HG03342 (cell line): ENCODE measurements around the gene C1QTNF6.

ENCODE experiments used
- ATAC-seq: cut with Tn5 transposase; IDR thresholded peaks from one replicate; pipeline ENCODE4 v1.9.1; 2021; ENCODE audit warnings: mild to moderate bottlenecking, moderate library complexity; ENCODE audit not compliant: unreplicated experiment

The C1QTNF6 gene

DNA sequence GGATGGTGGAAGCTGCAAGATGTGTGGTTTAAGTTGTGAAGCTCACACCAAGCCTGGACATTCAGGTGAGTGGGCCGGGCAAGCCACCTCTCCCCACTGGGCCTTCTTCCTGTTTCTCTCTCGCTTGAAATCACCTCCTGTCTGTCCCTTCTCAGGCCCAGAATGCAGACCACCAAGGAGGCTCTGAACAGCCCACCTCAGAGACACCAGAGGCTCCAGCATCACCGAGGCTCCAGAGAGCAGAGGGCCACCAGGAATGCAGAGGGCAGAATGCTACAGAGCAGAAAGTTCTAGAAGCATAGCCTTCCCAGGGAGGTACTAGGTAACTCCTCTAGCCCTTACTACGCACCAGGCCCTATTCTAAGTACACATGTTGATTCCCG is 23.6 kb downstream of the C1QTNF6 start:
- no peak for ATAC-seq

DNA sequence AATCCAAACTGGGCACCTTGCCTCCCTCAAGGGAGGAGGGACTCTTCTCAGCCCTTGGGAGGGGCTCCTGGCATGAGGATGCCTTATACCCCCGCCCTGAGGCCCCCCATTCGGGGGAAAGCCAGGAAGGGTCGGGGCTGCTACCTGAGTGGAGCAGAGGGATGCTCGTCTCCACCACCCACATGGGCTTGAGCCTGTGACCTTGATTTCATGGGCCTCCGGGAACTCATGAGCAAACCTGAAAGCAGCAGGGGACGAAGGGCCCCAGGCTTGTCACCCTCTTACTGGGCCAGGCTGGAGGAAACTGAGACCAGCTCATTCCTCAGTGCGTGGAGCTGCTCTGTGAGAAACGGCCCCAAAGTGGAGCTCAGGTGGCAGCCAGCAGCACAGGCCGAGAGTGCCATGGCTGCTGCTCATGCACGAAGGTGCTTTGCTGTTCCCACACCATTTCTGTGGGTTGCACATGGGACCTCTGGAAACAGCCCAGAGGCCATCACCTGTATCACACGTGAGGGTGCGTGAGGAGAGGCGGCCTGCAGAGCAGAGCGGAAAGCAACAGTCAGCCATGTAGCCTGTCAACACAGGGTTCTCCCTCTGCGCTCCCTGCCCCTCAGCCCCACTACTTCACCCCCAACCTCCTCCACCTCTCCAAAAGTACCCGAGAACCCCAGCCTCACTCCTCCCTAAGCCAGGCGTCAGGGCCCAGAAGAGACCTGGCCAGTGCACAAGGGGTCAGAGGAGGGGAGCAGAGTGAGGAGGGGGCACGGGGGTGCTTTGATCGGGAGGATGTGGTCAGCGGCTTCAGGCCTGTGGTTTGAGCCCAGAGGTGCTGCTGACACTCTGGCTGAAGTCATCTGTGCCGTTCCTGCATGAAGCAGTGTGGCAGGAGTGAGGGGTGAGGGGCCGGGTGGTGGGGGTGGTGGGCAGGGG is 24.2 kb downstream of the C1QTNF6 start:
- ATAC-seq: peak; percentile 31

DNA sequence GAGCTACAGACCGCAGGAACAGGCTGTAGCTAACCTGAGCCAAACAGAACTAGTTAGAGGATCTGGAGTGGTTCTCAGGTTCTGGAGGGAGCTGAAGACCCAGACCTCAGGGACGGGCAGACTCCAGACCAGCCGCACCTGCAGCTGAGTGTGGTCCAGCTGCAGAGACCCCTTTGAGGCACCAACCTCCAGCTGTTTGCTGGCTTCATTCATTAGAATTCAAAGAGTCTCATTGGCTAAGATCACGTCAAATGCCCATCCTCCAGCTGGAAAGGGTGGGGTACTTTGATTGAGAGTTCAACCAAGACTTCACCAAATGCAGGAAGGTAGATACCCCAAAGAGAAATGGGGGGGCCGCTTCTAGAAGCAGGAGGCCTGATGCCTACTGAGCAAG is 25.0 kb downstream of the C1QTNF6 start:
- peak; percentile 0 for ATAC-seq

DNA sequence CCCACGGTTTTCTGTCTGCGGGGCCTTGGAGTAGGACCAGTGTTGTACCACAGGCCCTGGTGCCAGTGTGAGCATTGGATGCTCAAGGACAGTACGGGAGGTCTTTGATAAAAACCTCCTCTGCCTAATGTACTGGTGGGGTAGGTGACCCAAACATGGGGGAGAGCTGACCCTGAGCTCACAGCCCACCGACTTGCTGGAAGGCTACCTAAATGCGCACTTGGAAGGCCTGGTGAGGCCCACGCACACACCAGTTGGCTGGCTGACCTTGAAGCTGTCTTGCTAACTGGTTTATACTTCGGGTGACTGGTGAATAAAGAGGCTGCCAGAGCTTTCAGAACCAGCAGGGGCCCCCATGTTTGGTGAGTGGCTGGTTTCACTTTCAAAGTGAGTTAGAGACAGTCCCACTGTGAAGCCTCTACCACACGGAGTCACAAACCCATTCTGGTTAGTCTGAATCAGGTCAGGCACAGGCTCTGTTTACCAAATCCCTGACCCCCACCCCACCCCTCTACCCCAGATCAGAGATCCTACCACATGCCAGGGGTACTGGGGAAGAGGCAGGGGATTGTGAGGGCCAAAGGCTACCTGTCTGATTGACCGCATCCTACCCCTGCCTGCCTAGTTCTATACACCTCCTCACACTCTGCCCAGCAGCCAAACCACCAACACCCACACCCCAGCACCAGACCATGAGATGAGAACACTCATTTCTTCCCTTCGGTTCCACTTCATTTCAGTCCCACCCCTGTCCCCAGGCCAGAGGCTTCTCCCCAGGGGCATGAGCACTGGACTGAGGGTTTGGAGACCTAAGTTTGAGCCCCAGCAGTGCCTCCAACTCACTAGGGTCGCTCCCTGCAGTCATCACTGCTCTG is 25.6 kb downstream of the C1QTNF6 start:
- peak; percentile 37 for ATAC-seq

DNA sequence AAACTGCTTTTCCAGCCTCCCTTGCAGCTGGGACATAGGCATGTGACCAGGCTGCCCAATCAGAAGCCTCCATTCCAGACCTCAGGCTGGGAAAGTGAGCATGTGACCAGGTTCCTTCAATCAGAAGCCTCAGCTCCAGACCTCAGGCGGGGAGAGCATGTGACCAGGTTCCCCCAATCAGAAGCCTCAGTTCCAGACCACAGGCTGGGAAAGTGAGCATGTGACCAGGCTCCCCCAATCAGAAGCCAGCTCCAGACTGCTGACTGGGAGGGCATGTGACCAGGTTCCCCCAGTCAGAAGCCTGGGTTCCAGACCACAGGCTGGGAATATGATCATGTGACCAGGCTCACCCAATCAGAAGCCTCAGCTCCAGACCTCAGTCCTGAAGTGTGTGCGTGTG is 26.6 kb downstream of the C1QTNF6 start:
- no peak for ATAC-seq

DNA sequence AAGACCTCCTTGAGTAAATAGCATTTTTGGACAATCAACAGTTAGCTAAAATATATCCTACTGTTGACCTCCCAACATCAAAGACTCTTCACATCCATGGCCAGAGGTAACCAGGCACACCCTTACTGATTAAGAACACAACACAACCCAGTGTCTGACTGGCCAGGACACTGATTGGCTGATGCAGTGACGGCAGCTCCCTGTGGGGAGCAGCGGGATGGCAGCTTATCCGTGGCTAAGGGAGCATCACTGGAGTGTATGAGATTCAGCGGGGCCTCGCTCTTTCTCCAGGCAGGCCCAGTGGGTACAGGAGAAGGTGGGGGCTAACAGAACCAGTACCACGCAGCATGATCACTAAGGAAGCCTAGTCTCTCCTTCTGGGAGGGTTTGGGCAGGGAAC is 28.0 kb downstream of the C1QTNF6 start:
- ATAC-seq: no peak

DNA sequence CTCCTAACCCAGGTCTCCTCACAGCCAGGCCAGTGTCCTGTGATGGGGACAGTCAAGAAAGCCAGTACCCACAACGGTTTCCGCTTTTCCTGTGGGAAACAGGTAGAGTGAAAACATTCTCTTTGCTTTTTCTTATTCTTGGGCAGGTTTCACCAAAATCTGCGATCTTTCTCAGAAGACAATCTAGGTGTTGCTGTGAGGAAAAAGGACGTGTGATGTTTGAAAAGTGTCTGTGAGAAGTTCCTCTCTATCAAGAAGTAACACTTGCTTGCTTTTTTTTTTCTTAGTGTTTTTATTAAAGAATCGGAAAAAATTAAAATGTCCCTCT is 29.1 kb downstream of the C1QTNF6 start:
- no peak for ATAC-seq

DNA sequence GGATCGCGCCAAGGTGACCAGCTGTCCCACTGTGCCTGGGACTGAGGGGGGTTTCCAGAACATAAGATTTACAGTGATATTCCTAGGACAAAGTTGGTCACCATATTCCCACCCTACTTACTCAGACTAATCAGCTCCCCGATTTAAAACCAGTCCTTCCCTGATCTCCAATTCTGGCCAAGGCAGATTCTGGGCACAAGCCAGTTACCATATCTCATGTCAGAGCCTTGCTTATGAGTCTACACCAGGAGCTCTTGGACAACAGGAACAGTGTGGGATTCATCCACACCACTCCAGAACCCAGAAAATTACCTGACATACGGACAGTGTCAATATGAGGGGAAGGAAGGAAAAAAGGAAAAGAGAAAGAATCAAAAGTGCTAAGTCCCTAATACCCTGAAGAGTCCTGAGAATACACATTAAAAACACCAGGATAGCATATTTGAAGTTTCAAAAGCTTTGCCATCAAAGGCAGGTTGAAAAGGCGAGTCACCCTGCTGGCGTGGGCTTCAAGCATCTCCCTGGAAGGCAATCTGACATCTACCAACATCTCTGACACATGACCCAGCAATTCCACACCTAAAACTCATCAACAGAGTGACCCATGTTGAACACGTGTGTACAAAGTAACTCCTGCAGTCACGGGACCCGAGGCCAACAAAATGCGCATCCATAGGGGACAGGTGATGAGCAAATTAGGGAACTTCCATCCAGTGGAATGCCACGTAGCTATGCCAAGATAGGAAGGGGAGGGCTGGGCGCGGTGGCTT is 30.3 kb downstream of the C1QTNF6 start:
- no peak for ATAC-seq

DNA sequence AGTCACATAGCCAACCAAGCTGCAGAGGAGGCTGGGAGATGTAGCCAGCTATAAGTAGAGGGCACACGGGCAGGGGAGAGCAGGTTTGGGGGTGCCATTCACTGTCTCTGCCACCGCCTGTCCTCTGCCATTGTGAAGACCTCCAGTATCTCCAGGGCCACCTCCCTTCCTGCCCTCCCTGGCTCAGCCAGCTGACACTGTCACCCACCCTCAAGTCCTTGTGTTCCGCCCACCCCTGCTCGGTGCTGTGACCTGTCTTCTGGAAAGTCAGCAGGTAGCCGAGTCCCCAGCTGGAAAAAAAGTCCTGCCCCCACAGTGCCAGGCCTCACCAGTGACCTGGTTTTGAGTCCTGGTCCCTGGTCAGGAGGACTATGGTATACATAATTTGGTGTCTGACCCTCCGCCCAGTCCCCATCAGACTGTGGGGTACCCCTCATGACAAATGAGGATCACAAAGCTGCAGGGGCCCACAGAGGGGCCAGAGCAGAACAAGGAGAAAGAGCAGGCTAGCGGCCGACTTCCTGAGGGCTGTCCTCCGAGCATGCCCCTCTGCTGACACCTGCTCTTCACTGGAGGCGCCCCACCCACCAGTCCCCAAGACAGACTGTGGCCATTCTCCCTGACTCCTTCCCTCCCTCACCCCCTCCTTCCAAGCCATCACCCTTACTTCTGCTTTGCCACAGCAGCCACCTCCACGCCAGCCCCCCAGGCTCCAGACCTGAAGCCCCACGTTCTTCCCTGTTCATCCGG is 31.2 kb downstream of the C1QTNF6 start:
- ATAC-seq: no peak

DNA sequence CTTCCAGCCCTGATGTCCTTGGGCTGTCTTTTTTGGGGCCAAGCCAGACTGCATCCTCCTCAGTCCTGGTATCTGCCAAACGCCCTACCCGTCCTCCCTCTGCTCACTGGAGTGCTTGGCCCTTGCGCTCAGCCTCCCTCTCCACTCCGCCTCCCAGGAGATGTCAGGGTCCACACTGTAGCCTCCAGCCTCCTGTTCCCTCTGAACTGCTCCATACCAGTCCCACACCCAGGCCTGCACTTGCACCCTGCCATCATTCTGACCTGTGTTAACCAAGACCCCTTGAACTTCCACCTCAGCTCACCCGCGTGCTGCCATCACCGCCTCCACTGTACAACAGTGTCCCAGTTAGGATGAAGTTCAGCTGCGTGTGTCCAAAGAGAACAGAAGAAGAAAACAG is 32.1 kb downstream of the C1QTNF6 start:
- no peak for ATAC-seq

DNA sequence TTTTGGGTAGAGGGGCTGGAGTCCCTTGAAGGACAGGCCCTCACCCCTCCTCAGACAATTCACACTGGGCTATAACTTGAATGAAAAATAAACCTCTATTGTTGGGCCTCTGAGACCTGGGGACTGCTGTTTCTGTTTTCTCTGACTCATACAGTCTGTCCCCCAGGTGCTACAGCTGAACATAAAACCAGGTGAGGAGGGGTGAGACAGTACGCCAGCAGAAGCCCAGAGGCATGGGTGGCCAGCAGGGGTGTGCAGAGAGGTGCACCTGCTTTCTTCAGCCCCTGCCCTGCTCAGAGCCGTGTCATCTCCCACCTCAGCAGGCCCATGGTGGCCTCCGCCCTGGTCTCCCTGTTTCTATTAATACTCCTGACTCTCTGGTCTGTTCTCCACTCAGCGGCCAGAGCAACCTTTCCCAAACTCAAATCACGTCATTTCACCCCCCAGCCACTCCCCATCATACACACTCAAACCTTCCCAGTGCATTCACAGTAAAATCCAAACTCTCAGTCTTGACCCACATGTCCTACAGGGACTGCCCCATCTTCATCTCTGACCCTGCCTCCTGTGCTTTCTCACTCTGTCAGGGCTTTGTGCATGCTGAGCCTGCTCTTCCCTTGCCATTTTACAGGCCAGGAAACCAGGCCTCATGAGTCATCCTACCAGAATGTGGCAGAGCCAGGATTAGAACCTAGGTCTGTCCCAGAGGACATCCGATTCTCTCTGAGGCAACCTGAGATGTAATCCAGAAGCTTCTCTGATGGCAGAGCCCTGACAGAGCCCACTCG is 32.9 kb downstream of the C1QTNF6 start:
- no peak for ATAC-seq

DNA sequence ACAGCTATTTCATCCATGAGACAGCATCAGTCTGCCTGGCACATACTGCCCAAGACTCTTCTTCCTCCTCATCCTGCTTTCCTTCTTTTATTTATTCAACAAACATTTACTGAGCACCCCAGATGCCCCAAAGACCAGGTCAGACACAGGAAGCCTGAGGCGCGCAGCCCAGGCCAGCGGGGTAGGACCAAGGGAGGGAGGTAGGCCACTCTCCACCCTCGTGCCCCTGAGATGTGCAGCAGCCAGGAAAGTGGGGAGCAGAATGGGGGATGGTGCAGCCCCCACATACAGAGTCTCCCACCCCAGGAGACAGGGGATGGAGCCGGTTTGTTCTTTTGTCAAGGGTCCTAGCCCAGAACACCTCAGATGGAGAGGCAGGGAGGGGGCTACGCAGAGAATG is 34.1 kb downstream of the C1QTNF6 start:
- ATAC-seq: no peak

DNA sequence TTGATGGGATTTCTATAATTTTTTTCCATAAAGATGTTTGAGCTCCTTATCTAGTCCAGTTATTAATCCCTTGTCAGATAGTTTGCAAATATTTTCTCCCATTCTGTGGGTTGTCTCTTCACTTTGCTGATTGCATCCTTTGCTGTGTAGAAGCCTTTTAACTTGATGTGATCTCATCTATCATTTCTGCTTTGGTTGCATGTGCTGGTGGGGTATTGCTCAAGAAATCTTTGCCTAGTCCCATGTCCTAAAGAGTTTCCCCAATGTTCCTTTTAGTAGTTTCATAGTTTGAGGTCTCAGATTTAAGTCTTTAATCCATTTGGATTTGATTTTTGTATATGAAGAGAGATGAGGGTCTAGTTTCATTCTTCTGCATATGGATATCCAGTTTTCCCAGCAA is 36.6 kb downstream of the C1QTNF6 start:
- no peak for ATAC-seq

DNA sequence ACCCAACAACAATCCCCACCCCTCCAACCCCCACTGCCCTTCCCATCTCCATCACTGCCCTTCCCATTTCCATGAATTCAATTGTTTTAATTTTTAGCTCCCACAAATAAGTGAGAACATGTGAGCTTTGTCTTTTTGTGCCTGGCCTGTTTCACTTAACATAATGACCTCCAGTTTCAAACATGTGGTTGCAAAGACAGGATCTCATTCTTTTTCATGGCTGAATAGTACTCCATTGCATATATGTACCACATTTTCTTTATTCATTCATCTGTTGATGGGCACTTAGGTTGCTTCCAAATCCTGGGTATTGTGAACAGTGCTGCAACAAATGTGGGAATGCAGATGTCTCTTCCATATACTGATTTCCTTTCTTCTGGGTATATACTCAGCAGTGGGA is 37.3 kb downstream of the C1QTNF6 start:
- ATAC-seq: no peak

DNA sequence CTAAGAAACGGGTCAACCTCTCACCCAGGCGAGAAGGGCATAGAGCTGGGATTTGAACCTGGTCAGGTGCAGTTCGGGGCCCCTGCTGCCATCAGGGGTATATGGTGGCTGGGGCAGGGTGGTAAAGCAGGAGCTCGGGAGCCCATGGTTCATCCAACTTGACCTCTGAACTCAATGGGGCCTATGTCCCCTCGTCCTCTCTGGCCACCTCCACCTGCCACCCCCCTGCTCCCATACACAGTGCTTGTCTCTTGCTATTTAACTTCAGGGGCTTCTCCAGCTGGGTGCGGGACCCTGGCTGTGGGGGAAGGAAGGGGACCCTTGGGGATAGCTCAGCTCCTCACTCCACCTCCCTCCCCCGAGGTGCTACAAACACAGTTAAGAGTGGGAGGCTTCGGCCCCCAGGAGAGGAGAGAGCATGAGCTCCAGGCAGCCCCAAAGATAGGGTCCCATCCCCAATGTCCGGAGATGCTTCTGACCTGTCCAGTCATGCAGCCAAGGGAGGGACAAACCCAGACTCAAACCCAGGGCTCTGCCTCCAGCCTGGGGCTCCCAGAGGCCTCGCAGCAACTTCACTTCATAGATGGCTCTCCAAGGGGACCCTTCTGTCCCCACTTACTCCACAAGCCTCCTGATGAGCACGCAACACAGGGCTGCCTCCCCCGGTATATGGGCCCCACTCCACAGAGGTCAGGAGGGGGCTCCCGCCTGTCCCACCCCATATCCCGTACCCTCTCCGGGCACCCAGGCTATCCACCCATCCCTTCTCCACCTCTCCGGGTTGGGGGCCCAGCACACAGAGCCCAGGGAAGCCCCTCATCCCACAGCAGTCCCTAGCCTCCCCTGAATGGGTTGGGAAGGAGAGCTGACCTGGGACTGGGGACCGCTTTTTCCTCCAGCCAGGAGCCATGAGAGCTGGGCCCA is 39.0 kb downstream of the C1QTNF6 start:
- peak; percentile 11 for ATAC-seq

DNA sequence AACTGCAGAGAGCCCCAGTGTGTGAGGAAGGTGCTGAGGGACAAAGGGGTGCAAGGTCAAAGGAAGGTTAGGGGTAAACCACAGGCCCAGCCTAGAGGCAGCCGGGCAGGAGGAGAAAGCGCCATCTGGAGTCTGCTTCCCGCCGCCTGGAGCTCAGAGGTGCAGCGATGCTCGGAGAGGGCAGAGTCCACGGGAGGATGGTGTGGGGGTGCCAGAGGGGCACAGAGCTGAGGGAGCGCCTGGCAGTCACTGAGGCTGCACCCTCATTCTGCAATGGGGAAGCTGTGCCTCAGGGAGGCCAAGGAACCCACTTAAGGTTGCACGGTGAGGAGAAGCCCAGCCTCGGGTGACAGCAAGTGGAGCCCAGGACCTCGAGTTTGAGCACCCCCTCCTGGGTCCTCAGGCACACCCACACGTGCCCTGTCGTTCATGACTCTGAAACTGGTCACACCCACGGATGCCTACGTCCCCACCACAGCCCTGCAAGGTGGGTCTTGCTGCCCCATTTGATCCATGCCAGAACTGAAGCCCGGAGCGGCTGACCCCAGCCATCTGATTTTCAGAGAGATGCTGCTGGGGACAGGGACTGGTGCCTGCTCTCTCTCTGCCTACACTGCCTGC is 39.9 kb downstream of the C1QTNF6 start:
- ATAC-seq: no peak

DNA sequence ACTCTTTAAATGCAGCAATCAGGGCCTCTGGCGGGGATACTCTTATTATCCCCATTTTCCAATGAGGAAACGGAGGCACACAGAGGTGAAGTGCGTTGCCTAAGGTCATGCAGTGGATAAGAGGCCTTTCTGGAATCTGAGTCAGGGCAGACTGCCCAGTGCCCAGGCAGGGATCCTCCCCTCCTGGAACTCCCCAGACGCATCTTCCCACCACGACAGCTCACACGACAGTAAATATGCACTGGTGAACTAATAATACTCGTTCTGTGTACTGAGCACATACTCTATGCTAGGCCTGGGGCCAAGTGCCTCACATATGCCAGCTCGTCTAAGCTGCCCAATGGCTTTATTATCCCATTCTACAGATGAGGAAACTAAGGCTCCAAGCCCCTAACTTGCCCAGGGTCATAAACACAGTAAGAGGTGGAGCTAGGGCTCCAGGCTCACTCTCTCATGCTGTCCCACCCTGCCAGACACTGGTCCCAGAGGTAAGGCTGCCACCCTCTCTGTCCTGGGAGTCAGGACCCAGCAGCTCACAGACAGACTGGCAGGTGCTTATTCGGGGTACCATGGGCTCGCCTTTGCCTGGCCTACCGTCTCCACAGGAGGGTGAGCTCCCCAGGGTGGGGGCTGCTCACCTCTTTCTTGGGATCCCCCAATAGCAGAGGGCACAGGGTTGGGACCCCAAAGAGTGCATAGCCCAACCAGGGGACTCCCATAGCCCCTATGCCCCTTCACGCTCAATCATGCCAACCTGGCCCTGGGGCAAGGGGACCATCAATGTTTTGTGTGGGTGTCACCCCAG is 40.7 kb downstream of the C1QTNF6 start:
- no peak for ATAC-seq
